BLaER1 treated with 17β-estradiol and CSF1 and Interleukin-3, amounts not matched to agents 10 nM and 100 nM (cell line): ENCODE results near the gene BACE1.

Experiments used
- H3K27ac ChIP-seq, 11 experiments: shearing (Covaris generic); formaldehyde crosslinking; 2 replicates each; pipeline ENCODE4 v1.8.1; 2022
- H3K27me3 ChIP-seq, 11 experiments: shearing (Covaris generic); formaldehyde crosslinking; 2 replicates each; pipeline ENCODE4 v1.8.1; 2022
- H3K36me3 ChIP-seq, 11 experiments: shearing (Covaris generic); formaldehyde crosslinking; 2 replicates each; pipeline ENCODE4 v1.8.1; 2022
- H3K4me1 ChIP-seq, 10 experiments: shearing (Covaris generic); formaldehyde crosslinking; 2 replicates each; pipeline ENCODE4 v1.8.1; 2022
- H3K4me2 ChIP-seq, 11 experiments: shearing (Covaris generic); formaldehyde crosslinking; 2 replicates each; pipeline ENCODE4 v1.8.1; 2022
- H3K4me3 ChIP-seq, 10 experiments: shearing (Covaris generic); formaldehyde crosslinking; 2 replicates each; pipeline ENCODE4 v1.8.1; 2022
- H3K9ac ChIP-seq, 11 experiments: shearing (Covaris generic); formaldehyde crosslinking; 2 replicates each; pipeline ENCODE4 v1.8.1; 2022
- H3K9me3 ChIP-seq, 11 experiments: shearing (Covaris generic); formaldehyde crosslinking; replicated peaks in 1 of 11; 2 replicates each; pipeline ENCODE4 v1.8.1; 2022
- H4K20me1 ChIP-seq, 11 experiments: shearing (Covaris generic); formaldehyde crosslinking; 2 replicates each; pipeline ENCODE4 v1.8.1; 2022
- Cebpa-rat ChIP-seq, 11 experiments: shearing (Covaris generic); IDR thresholded peaks; 2 replicates each; pipeline ENCODE4 v1.8.1; 2022

The BACE1 gene

GRCh38 chr11:117316197-117316961, at the start of gene BACE1:
Gene BACE1, minus strand, starts transcription at chr11:117316256. Its CDS starts 461 bp downstream, at chr11:117315795.
- H4K20me1 ChIP-seq = peaks cover 0 to 7% (median 0%) of the 10 kb centered on the region in 11 experiments; a peak in 3 of 22 replicates
- no peaks in the 10 kb centered on the region for H3K36me3 ChIP-seq
- H3K27ac ChIP-seq = peak within 1 kb of the TSS in 10 of 11 experiments; percentile 12 to 59 (median 46); a peak in 16 of 22 replicates
- peaks cover 24 to 48% (median 43%) of the 10 kb centered on the region in 11 experiments for H3K27me3 ChIP-seq
- H3K9ac ChIP-seq = peak within 1 kb of the TSS; percentile 70 to 82 (median 79)
- no peaks in the 10 kb centered on the region for H3K9me3 ChIP-seq
- no peak for TF ChIP-seq Cebpa-rat (IDR thresholded peaks at IDR 0.05)
- H3K4me3 ChIP-seq = peak within 1 kb of the TSS; percentile 60 to 87 (median 74)
- H3K4me1 ChIP-seq = peaks cover 12 to 39% (median 33%) of the 10 kb centered on the region in 10 experiments
- peak within 1 kb of the TSS; percentile 96 to 100 (median 99) for H3K4me2 ChIP-seq

GRCh38 chr11:117361432-117361831, 45.4 kb upstream of the BACE1 start:
- Histone ChIP-seq H3K9me3 (peaks cover 0 to 9% (median 0%) of the 10 kb centered on the region in 11 experiments; a peak in 1 of 22 replicates), H3K27ac (no peak overlapping the region), H4K20me1 (0 out of 22 replicates have a peak, but pooled peaks cover 0 to 1% (median 0%) of the 10 kb centered on the region in 11 experiments), H3K9ac (no peak overlapping the region), H3K4me3 (no peak overlapping the region), H3K4me1 (peaks cover 0 to 9% (median 0%) of the 10 kb centered on the region in 10 experiments; a peak in 9 of 20 replicates), H3K27me3 (no peaks in the 10 kb centered on the region), H3K36me3 (peaks cover 27 to 100% (median 59%) of the 10 kb centered on the region in 11 experiments), H3K4me2 (peak overlapping the region in 4 of 11 experiments; percentile 3 to 32 (median 26); a peak in 3 of 22 replicates)
- TF ChIP-seq Cebpa-rat (IDR thresholded peaks at IDR 0.05) = no peak

GRCh38 chr11:117356126-117356890, 40.3 kb upstream of the BACE1 start:
- H3K9me3 ChIP-seq = no peaks in the 10 kb centered on the region
- H3K4me2 ChIP-seq = no peak overlapping the region
- H3K27ac ChIP-seq = no peak overlapping the region
- H3K27me3 ChIP-seq = no peaks in the 10 kb centered on the region
- no peak for TF ChIP-seq Cebpa-rat (IDR thresholded peaks at IDR 0.05)
- H3K4me3 ChIP-seq = no peak overlapping the region
- H3K9ac ChIP-seq = no peak overlapping the region
- 0 out of 20 replicates have a peak, but pooled peaks cover 0 to under 1% (median 0%) of the 10 kb centered on the region in 10 experiments for H3K4me1 ChIP-seq
- peaks cover 0 to 16% (median 0%) of the 10 kb centered on the region in 11 experiments; a peak in 4 of 22 replicates for H4K20me1 ChIP-seq
- peaks cover 36 to 100% (median 56%) of the 10 kb centered on the region in 11 experiments for H3K36me3 ChIP-seq

GRCh38 chr11:117354550-117354949, 38.5 kb upstream of the BACE1 start:
- Histone ChIP-seq H3K27ac (no peak overlapping the region), H3K9me3 (no peaks in the 10 kb centered on the region), H3K27me3 (no peaks in the 10 kb centered on the region), H3K4me1 (no peaks in the 10 kb centered on the region), H3K4me3 (no peak overlapping the region), H3K4me2 (no peak overlapping the region), H3K36me3 (peaks cover 36 to 99% (median 54%) of the 10 kb centered on the region in 11 experiments), H4K20me1 (peaks cover 0 to 16% (median 0%) of the 10 kb centered on the region in 11 experiments; a peak in 4 of 22 replicates), H3K9ac (no peak overlapping the region)
- no peak for TF ChIP-seq Cebpa-rat (IDR thresholded peaks at IDR 0.05)

GRCh38 chr11:117345039-117345438, 29.0 kb upstream of the BACE1 start:
- no peaks in the 10 kb centered on the region for H4K20me1 ChIP-seq
- TF ChIP-seq Cebpa-rat (IDR thresholded peaks at IDR 0.05) = no peak
- no peak overlapping the region for H3K4me2 ChIP-seq

GRCh38 chr11:117337076-117337475, 21.0 kb upstream of the BACE1 start:
- H3K4me1 ChIP-seq = peaks cover 0 to 7% (median 4%) of the 10 kb centered on the region in 10 experiments; a peak in 8 of 20 replicates
- H3K27ac ChIP-seq = no peak overlapping the region
- H3K27me3 ChIP-seq = no peaks in the 10 kb centered on the region
- H4K20me1 ChIP-seq = peaks cover 0 to 19% (median 0%) of the 10 kb centered on the region in 11 experiments; a peak in 1 of 22 replicates
- no peak overlapping the region for H3K4me2 ChIP-seq
- no peak overlapping the region for H3K9ac ChIP-seq
- H3K4me3 ChIP-seq = no peak overlapping the region
- H3K9me3 ChIP-seq = no peaks in the 10 kb centered on the region
- H3K36me3 ChIP-seq = peaks cover 22 to 82% (median 45%) of the 10 kb centered on the region in 11 experiments; a peak in 21 of 22 replicates
- no peak for TF ChIP-seq Cebpa-rat (IDR thresholded peaks at IDR 0.05)

More at GRCh38 chr11:117345039-117345438, 29.0 kb upstream of the BACE1 start:
- H3K4me1 ChIP-seq = no peaks in the 10 kb centered on the region
- no peaks in the 10 kb centered on the region for H3K9me3 ChIP-seq
- peaks cover 52 to 100% (median 80%) of the 10 kb centered on the region in 11 experiments for H3K36me3 ChIP-seq
- H3K4me3 ChIP-seq = no peak overlapping the region
- no peak overlapping the region for H3K9ac ChIP-seq
- no peaks in the 10 kb centered on the region for H3K27me3 ChIP-seq
- H3K27ac ChIP-seq = no peak overlapping the region

GRCh38 chr11:117335399-117335798, 19.3 kb upstream of the BACE1 start:
- Histone ChIP-seq H3K4me1 (peaks cover 0 to 12% (median 5%) of the 10 kb centered on the region in 10 experiments; a peak in 8 of 20 replicates), H3K4me3 (no peak overlapping the region), H3K36me3 (peaks cover 7 to 66% (median 28%) of the 10 kb centered on the region in 11 experiments; a peak in 20 of 22 replicates), H4K20me1 (peaks cover 0 to 19% (median 0%) of the 10 kb centered on the region in 11 experiments; a peak in 1 of 22 replicates), H3K4me2 (no peak overlapping the region), H3K9ac (no peak overlapping the region), H3K27ac (no peak overlapping the region), H3K27me3 (no peaks in the 10 kb centered on the region), H3K9me3 (no peaks in the 10 kb centered on the region)
- TF ChIP-seq Cebpa-rat (IDR thresholded peaks at IDR 0.05) = no peak

GRCh38 chr11:117334896-117335295, 18.8 kb upstream of the BACE1 start:
- Histone ChIP-seq H3K4me3 (no peak overlapping the region), H3K27me3 (no peaks in the 10 kb centered on the region), H4K20me1 (peaks cover 0 to 19% (median 0%) of the 10 kb centered on the region in 11 experiments; a peak in 1 of 22 replicates), H3K9ac (no peak overlapping the region), H3K9me3 (no peaks in the 10 kb centered on the region), H3K36me3 (peaks cover 6 to 61% (median 23%) of the 10 kb centered on the region in 11 experiments; a peak in 18 of 22 replicates), H3K4me1 (peaks cover 0 to 17% (median 5%) of the 10 kb centered on the region in 10 experiments; a peak in 9 of 20 replicates), H3K27ac (no peak overlapping the region), H3K4me2 (no peak overlapping the region)
- no peak for TF ChIP-seq Cebpa-rat (IDR thresholded peaks at IDR 0.05)
